ENCODE measurements around the gene SPINK1.

GRCh38 chr5:147786142-147786541, 45.3 kb downstream of the SPINK1 start:
- TF ChIP-seq POLR2A (IDR thresholded peaks at IDR 0.05), result no peak
- TF ChIP-seq CTCF (IDR thresholded peaks at IDR 0.05), result no peak
